Urinary bladder (tissue), 4 donors: ENCODE data around the gene ARHGAP44. TPM values are rescaled to one million over a fixed set of nuclear protein-coding genes. Genes with fewer than 3 reads are reported as not detected.

ENCODE experiments used
- DNase-seq: peaks from one replicate; pipeline ENCODE4 v3.0.0-alpha.2; 2015; ENCODE audit errors: extremely low spot score
- H3K27ac ChIP-seq: one replicate; pipeline ENCODE4 v1.5.1; 2013; ENCODE audit warnings: low read depth, mild to moderate bottlenecking, moderate library complexity
- H3K36me3 ChIP-seq: one replicate; pipeline ENCODE4 v1.6.1; 2013; ENCODE audit warnings: mild to moderate bottlenecking, moderate library complexity; ENCODE audit not compliant: insufficient read depth
- H3K4me1 ChIP-seq: one replicate; pipeline ENCODE4 v1.6.1; 2013; ENCODE audit warnings: mild to moderate bottlenecking, moderate library complexity; ENCODE audit not compliant: insufficient read depth
- H3K4me3 ChIP-seq: one replicate; pipeline ENCODE4 v1.5.1; 2013; ENCODE audit warnings: low read depth, low read length
- WGBS: extraction: QIAGEN DNeasy Blood & Tissue Kit; methylation state at CpG from one replicate; pipeline ENCODE4 v1.1.7; 2013; 5-methylcytosine and 5-hydroxymethylcytosine counted together
- polyA plus RNA-seq: library from polyadenylated mRNA; stranded (reverse); fragments of 200-250 nt; gene quantifications from one replicate; pipeline ENCODE4 v1.2.3, GENCODE V29; 2013
- total RNA-seq: library from RNA; depleted of rRNA; stranded (reverse); fragments of >200 nt; gene quantifications from one replicate; pipeline ENCODE4 v1.2.3, GENCODE V29; 2014
- donor health status: healthy with polysubstance abuse.
- donor health status: healthy.

Gene ARHGAP44
- total and polyA plus RNA-seq, 2 donors: 5.2 to 5.8 TPM

GRCh38 chr17:12990041-12990808, 200.9 kb downstream of the ARHGAP44 start:
- DNase-seq: no peak
- Histone ChIP-seq H3K4me1 (no peaks in the 10 kb centered on the region), H3K4me3 (no peak overlapping the region), H3K27ac (no peak overlapping the region), H3K36me3 (peaks cover 4% of the 10 kb centered on the region)
- 89% methylated on average over 25 of the region's 25 CpGs for WGBS

- Histone ChIP-seq H3K27ac (no peak overlapping the region), H3K4me3 (no peak overlapping the region), H3K4me1 (no peaks in the 10 kb centered on the region), H3K36me3 (peaks cover 4% of the 10 kb centered on the region)
- WGBS: 93% methylated on average over 12 of the region's 12 CpGs
- no peak for DNase-seq
Measured at GRCh38 chr17:12990926-12991325, 201.6 kb downstream of the ARHGAP44 start.

- Histone ChIP-seq H3K36me3 (peaks cover 4% of the 10 kb centered on the region), H3K27ac (no peak overlapping the region), H3K4me1 (no peaks in the 10 kb centered on the region), H3K4me3 (no peak overlapping the region)
- 95% methylated on average over 14 of the region's 14 CpGs for WGBS
- DNase-seq: no peak
Measured at GRCh38 chr17:12992676-12993075, 203.4 kb downstream of the ARHGAP44 start.

DNA sequence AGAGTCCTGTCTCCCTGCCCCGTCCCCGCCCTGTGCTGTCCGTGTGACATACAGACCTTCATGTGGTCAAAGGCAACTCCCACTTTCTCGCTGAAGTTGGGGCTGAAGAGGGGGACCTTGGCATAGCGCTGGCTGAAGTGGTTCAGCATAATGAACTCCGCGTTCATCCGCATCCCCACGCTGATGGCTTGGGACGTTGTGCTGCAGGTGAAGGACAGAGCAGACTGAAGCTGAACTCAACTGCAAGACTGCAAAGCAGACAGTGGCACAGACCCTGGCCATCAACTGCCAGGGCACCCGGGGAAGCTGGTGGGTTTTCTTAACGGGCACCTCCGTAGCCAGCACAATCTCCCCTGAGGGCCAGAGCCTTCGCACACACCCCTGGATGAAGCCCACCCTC, 204.3 kb downstream of the ARHGAP44 start:
- no peak overlapping the region for H3K27ac ChIP-seq
- H3K4me1 ChIP-seq: no peaks in the 10 kb centered on the region
- no peak for DNase-seq
- peaks cover 4% of the 10 kb centered on the region for H3K36me3 ChIP-seq
- no peak overlapping the region for H3K4me3 ChIP-seq
- WGBS: 94% methylated on average over 14 of the region's 14 CpGs

- no peak for DNase-seq
- peaks cover 4% of the 10 kb centered on the region for H3K36me3 ChIP-seq
- no peaks in the 10 kb centered on the region for H3K4me1 ChIP-seq
- H3K4me3 ChIP-seq: no peak overlapping the region
- H3K27ac ChIP-seq: no peak overlapping the region
- 91% methylated on average over 19 of the region's 19 CpGs for WGBS
Measured at GRCh38 chr17:12994341-12995074, 205.2 kb downstream of the ARHGAP44 start.

DNA sequence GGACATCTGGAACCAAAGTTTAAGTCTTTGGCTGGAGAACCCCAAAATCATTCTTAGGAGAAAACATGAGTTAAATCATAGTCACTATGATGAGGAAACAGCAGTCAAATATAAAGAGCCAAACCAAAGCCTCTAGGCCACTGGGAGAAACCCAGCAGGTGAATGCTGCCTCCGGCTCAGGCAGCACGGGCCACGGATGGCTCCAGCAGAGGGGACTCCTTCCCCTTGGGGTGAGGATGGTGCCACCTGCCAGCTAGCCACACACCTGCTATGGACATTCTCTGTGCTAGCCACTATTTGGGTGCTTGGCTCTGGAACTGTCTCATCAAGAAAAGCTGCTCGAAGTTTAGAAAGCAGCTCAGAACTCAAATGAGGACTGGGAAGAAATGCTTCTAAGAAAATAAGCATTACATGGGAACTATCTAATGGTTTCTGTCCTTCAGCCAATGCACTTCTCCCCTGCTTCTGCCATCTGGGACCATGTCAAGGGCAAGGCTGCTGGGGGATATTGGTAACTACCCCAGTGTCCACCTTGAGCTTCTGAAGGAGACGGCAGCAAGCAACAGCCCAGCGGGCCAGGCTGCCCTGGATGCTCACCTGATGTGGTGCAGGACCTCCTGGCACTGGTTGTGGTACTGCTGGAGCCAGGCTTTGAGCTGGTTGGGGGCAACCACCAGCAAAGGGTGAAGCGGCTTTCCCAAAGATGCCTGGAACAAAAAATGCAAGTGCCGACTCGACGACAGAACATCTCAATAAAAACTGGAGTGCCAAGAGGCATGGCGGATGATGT, 206.0 kb downstream of the ARHGAP44 start:
- no peaks in the 10 kb centered on the region for H3K4me1 ChIP-seq
- peaks cover 8% of the 10 kb centered on the region for H3K36me3 ChIP-seq
- no peak overlapping the region for H3K27ac ChIP-seq
- 94% methylated on average over 11 of the region's 11 CpGs for WGBS
- no peak overlapping the region for H3K4me3 ChIP-seq
- no peak for DNase-seq

DNA sequence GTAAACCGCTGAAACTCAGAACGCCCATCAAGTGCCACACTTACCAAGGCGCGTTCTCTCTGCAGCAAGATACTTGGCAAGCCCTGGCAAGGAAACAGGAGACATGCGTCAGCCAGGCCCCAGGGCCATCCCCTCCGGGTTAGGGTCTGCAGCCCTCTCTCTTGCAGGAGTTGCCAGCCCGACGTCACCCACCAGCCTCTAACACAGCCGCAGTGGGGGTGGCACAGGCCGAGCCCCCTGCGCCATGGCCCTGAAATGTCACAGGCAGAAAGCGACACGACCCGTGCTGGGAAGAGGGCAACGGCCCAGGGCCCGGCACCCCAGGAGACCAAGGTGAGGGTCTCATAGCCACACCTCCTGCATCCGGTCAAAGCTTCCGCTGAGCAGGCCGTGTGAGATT, 206.6 kb downstream of the ARHGAP44 start:
- no peak for DNase-seq
- WGBS: 95% methylated on average over 19 of the region's 19 CpGs
- peaks cover 8% of the 10 kb centered on the region for H3K36me3 ChIP-seq

DNA sequence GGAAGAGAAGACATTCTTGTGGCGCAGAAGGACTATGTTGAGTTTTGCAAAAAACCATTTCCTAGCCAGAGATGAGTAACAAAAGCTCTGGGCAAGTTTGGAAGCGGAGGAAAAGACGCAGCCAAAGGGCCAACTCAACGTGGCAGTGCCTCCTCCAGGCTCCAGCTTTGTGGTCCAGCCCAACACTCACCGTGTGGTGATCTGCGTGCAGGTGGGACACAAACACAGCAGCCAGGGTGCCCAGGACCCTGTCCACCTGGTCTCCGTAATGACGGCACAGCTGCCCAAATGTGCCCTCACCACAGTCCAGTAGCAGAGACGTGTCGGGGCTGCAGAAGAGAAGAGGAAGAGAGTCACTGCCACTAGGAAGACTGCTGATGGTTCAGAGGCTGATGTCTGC, 207.1 kb downstream of the ARHGAP44 start:
- Histone ChIP-seq H3K36me3 (peaks cover 8% of the 10 kb centered on the region), H3K4me1 (no peaks in the 10 kb centered on the region), H3K4me3 (no peak overlapping the region), H3K27ac (no peak overlapping the region)
- DNase-seq: no peak
- 96% methylated on average over 10 of the region's 10 CpGs for WGBS

More for the DNA sequence above, 206.6 kb downstream of the ARHGAP44 start:
- Histone ChIP-seq H3K27ac (no peak overlapping the region), H3K4me1 (no peaks in the 10 kb centered on the region), H3K4me3 (no peak overlapping the region)

DNA sequence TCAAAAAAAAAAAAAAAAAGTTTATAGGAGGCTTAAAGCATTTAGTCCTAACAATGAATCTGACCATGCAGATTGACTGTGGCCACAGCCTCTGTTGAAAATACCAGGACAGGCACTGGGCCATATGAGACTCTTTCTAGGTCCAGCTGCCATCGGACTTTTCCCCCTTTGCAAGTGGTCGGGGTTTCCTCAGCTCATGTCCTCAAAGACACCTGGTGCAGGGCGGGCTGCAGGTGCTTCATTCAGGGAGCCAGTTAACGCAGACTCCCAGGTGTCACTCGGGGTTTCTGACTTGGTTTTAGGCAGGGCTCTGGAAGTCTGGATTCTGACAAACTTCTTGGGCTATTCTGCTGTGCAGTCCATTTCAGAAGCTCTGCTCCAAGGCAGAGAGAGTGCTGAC, 207.6 kb downstream of the ARHGAP44 start:
- Histone ChIP-seq H3K4me3 (no peak overlapping the region), H3K27ac (no peak overlapping the region), H3K4me1 (no peaks in the 10 kb centered on the region), H3K36me3 (peaks cover 8% of the 10 kb centered on the region)
- WGBS: 85% methylated on average over 5 of the region's 5 CpGs
- no peak for DNase-seq

- no peak overlapping the region for H3K27ac ChIP-seq
- 90% methylated on average over 8 of the region's 8 CpGs for WGBS
- no peak overlapping the region for H3K4me3 ChIP-seq
- H3K4me1 ChIP-seq: no peaks in the 10 kb centered on the region
- peaks cover 8% of the 10 kb centered on the region for H3K36me3 ChIP-seq
- no peak for DNase-seq
Measured at GRCh38 chr17:12998461-12998860, 209.2 kb downstream of the ARHGAP44 start.

DNA sequence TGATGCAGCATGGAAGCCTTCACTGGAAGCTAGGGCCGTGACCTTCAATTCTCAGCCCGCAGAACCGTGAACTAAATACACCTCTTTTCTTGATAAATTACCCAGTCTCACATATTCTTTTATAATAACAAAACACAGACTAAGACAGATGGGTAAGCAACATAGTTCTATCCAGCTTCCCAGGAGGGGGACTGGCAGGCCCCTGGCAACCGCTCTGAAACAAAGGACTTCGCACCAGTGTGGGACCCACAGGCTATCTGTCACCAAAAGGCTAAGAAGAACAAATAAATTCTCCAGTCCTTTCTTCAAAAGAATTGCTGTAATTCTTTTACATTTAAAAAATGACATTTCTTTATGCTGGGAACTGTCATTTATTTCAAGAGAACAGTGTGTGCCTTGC, 209.6 kb downstream of the ARHGAP44 start:
- no peak for DNase-seq
- Histone ChIP-seq H3K4me3 (no peak overlapping the region), H3K27ac (no peak overlapping the region), H3K4me1 (no peaks in the 10 kb centered on the region), H3K36me3 (peaks cover 8% of the 10 kb centered on the region)
- WGBS: 96% methylated on average over 5 of the region's 5 CpGs

GRCh38 chr17:13000561-13000960, 211.3 kb downstream of the ARHGAP44 start:
- peaks cover 4% of the 10 kb centered on the region for H3K36me3 ChIP-seq

GRCh38 chr17:13001991-13002615, 212.8 kb downstream of the ARHGAP44 start:
- no peak for DNase-seq
- 65% methylated on average over 15 of the region's 15 CpGs for WGBS
- no peak overlapping the region for H3K27ac ChIP-seq
- H3K36me3 ChIP-seq: peaks cover 4% of the 10 kb centered on the region
- H3K4me3 ChIP-seq: no peak overlapping the region
- no peaks in the 10 kb centered on the region for H3K4me1 ChIP-seq

More at GRCh38 chr17:13000561-13000960, 211.3 kb downstream of the ARHGAP44 start:
- DNase-seq: no peak
- no peak overlapping the region for H3K4me3 ChIP-seq
- H3K27ac ChIP-seq: no peak overlapping the region
- WGBS: 89% methylated on average over 8 of the region's 8 CpGs
- no peaks in the 10 kb centered on the region for H3K4me1 ChIP-seq
